Right atrium auricular region (tissue), 2 donors: ENCODE results near the gene CDH3. TPM values are rescaled to one million over a fixed set of nuclear protein-coding genes. Genes with fewer than 3 reads are reported as not detected.

Experiments used
- DNase-seq: peaks from one replicate; pipeline ENCODE4 v3.0.0-alpha.2; 2019; ENCODE audit warnings: low spot score
- H3K27ac ChIP-seq, 2 donors: fragments of 200-600 bp; sonication (generic); 1 replicate in 1 of 2; 2 replicates in 1 of 2; pipeline ENCODE4 v1.5.1; 2016 to 2019
- H3K27me3 ChIP-seq, 2 donors: fragments of 200-600 bp; sonication (generic); one replicate each; pipeline versions ENCODE4 v1.5.1 to v1.6.0; 2017 to 2019
- H3K36me3 ChIP-seq: fragments of 200-600 bp; sonication (generic); one replicate; pipeline ENCODE4 v1.5.1; 2016
- H3K4me1 ChIP-seq, 2 donors: fragments of 200-600 bp; sonication (generic); one replicate each; pipeline versions ENCODE4 v1.5.1 to v1.6.0; 2017 to 2019
- H3K4me3 ChIP-seq, 2 donors: fragments of 200-600 bp; sonication (generic); 1 replicate in 1 of 2; 2 replicates in 1 of 2; pipeline ENCODE4 v1.5.1; 2017 to 2019; ENCODE audit warnings: mild to moderate bottlenecking in 1 of 2, moderate library complexity in 1 of 2
- H3K9me3 ChIP-seq, 2 donors: fragments of 200-600 bp; sonication (generic); one replicate each; pipeline ENCODE4 v1.5.1; 2019
- CTCF ChIP-seq, 2 donors: fragments of 200-600 bp; sonication (generic); IDR thresholded peaks; one replicate each; pipeline ENCODE4 v1.5.1; 2019; ENCODE audit warnings: antibody characterized with exemption in 2 of 2
- total RNA-seq, 2 donors: library from RNA; depleted of rRNA; stranded (reverse); fragments of >200 nt; gene quantifications; one replicate each; pipeline ENCODE4 v1.1.0, GENCODE V29; 2016

Gene CDH3
- total RNA-seq, 2 donors from 2014 or later, result 1.7 to 3.5 TPM

GRCh38 chr16:68652659-68653058 is 7.5 kb downstream of the CDH3 start:
- Histone ChIP-seq H3K27me3 (no peaks in the 10 kb centered on the region), H3K4me3 (no peak overlapping the region), H3K36me3 (no peaks in the 10 kb centered on the region), H3K27ac (no peak overlapping the region), H3K4me1 (no peaks in the 10 kb centered on the region), H3K9me3 (no peaks in the 10 kb centered on the region)
- no peak for DNase-seq
- TF ChIP-seq CTCF (IDR thresholded peaks at IDR 0.05), result no peak

DNA sequence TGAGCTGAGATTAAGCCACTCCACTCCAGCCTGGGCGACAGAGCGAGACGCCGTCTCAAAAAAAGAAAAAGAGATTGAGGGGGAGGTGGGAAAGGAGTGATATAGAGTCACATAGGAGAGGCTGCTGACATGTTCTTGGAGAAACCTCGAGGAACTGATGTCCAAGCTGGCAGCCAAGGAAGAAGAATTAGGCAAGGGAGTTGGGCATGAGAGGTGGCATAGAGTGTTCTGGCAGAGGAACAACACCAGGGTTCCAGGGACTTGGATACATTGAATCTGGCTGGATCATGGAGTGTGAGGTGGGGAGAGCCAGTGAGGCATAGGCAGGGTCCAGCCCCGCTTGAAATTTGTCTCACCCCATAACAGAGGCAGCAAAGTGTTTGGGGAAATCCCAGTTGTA is 10.7 kb downstream of the CDH3 start:
- no peak overlapping the region for H3K4me3 ChIP-seq
- no peak for DNase-seq
- no peaks in the 10 kb centered on the region for H3K9me3 ChIP-seq
- no peaks in the 10 kb centered on the region for H3K4me1 ChIP-seq
- no peaks in the 10 kb centered on the region for H3K36me3 ChIP-seq
- H3K27me3 ChIP-seq, result no peaks in the 10 kb centered on the region
- no peak overlapping the region for H3K27ac ChIP-seq
- no peak for TF ChIP-seq CTCF (IDR thresholded peaks at IDR 0.05)

- Histone ChIP-seq H3K4me3 (no peak overlapping the region), H3K27me3 (no peaks in the 10 kb centered on the region), H3K27ac (no peak overlapping the region), H3K36me3 (no peaks in the 10 kb centered on the region), H3K9me3 (no peaks in the 10 kb centered on the region), H3K4me1 (no peaks in the 10 kb centered on the region)
- TF ChIP-seq CTCF (IDR thresholded peaks at IDR 0.05), result no peak
- no peak for DNase-seq
Observed at GRCh38 chr16:68656751-68657150, 11.6 kb downstream of the CDH3 start.

DNA sequence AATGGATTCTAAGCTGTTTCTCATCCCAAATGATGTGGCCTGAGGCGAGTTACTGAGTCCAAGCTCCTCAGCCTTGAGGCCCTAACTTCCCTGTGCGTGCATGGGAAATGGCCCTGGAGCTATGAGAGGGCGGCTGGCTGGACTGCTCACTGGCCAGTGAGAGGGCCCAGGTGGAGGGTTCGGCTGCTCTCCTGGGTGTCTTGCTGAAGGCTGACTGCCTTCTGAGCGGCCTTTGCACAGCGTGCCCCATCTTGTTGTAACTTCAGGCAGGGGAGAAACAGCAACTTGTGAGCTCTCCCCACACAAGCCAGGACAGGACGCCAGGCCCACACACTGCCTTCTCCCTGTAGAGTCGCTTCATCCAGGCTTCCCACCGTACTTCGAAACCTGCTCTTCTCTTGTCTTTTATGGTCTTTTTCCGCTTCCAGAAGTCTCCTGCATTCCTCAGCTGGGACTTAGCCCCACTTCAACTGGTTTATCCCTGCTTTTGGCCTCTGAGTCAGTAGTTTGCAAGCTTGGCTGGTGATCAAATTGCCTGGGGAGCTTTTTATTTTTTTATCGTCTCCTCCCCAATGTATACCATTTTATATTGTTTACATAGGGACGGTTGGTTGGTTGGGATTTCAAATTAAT is 13.3 kb downstream of the CDH3 start:
- no peak for DNase-seq
- Histone ChIP-seq H3K36me3 (no peaks in the 10 kb centered on the region), H3K4me1 (no peaks in the 10 kb centered on the region), H3K27ac (no peak overlapping the region), H3K27me3 (no peaks in the 10 kb centered on the region), H3K9me3 (no peaks in the 10 kb centered on the region), H3K4me3 (no peak overlapping the region)
- TF ChIP-seq CTCF (IDR thresholded peaks at IDR 0.05), result no peak

DNA sequence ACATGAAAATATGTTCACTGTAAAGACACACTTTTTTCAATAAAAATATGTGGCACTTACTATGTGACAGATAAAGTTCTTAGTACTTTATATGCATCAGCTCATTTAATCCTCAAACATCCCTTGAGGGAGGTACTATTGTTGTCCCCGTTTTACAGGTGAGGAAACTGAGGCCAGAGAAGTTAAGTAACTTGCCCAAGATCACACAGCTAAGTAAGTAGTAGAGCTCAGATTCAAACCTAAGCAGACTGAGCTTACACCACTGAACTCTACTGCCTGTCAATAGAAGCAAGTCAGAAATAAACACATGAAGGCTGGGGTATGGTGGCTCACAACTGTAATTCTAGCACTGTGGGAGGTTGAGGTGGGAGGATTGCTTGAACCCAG is 13.9 kb downstream of the CDH3 start:
- no peak for TF ChIP-seq CTCF (IDR thresholded peaks at IDR 0.05)
- no peaks in the 10 kb centered on the region for H3K9me3 ChIP-seq
- DNase-seq, result no peak
- H3K4me1 ChIP-seq, result no peaks in the 10 kb centered on the region
- no peaks in the 10 kb centered on the region for H3K27me3 ChIP-seq
- H3K36me3 ChIP-seq, result no peaks in the 10 kb centered on the region
- H3K4me3 ChIP-seq, result no peak overlapping the region
- no peak overlapping the region for H3K27ac ChIP-seq
